Heart left ventricle (tissue), 16 donors: ENCODE data around the gene SAPCD1. TPM values are rescaled to one million over a fixed set of nuclear protein-coding genes. Genes with fewer than 3 reads are reported as not detected.

Experiments
- ATAC-seq, 4 donors: fragments of 200-7000 bp; cut with Tn5 transposase; one replicate each; pipeline ENCODE4 v1.9.1; 2020 to 2022; ENCODE audit warnings: moderate library complexity in 4 of 4, mild to moderate bottlenecking in 3 of 4, moderate number of reproducible peaks in 1 of 4
- DNase-seq, 5 donors: peaks; one replicate each; pipeline ENCODE4 v3.0.0-alpha.2; 2020
- H3K27ac ChIP-seq, 12 donors: fragments of 200-600 bp; sonication (generic) in 4 of 12; one replicate each; pipeline versions ENCODE4 v1.5.0 to v1.8.0; 2016 to 2022; ENCODE audit warnings: mild to moderate bottlenecking in 2 of 12
- H3K27me3 ChIP-seq, 9 donors: fragments of 200-600 bp; sonication (generic) in 2 of 9; one replicate each; pipeline versions ENCODE4 v1.5.1 to v1.8.0; 2016 to 2022; ENCODE audit warnings: mild to moderate bottlenecking in 3 of 9
- H3K36me3 ChIP-seq, 9 donors: fragments of 200-600 bp; sonication (generic) in 2 of 9; one replicate each; pipeline versions ENCODE4 v1.5.0 to v1.8.0; 2018 to 2022; ENCODE audit warnings: mild to moderate bottlenecking in 2 of 9
- H3K4me1 ChIP-seq, 12 donors: fragments of 200-600 bp; sonication (generic) in 4 of 12; one replicate each; pipeline versions ENCODE4 v1.5.0 to v1.8.0; 2016 to 2022; ENCODE audit warnings: mild to moderate bottlenecking in 3 of 12
- H3K4me3 ChIP-seq, 12 donors: fragments of 200-600 bp; sonication (generic) in 4 of 12; one replicate each; pipeline versions ENCODE4 v1.5.0 to v1.8.0; 2017 to 2022; ENCODE audit warnings: mild to moderate bottlenecking in 9 of 12, moderate library complexity in 4 of 12
- H3K9me3 ChIP-seq, 12 donors: fragments of 200-600 bp; sonication (generic) in 4 of 12; one replicate each; pipeline versions ENCODE4 v1.5.0 to v1.8.0; 2016 to 2022; ENCODE audit warnings: mild to moderate bottlenecking in 1 of 12
- POLR2A ChIP-seq, 2 donors: fragments of 450-650 bp; IDR thresholded peaks; one replicate each; pipeline ENCODE4 v1.6.1; 2017; ENCODE audit warnings: antibody characterized with exemption in 2 of 2, mild to moderate bottlenecking in 2 of 2, moderate library complexity in 2 of 2
- WGBS, 4 donors: extraction: QIAGEN DNeasy Blood & Tissue Kit in 2 of 4; methylation state at CpG; one replicate each; pipeline versions ENCODE4 v1.1.5 to v1.1.7; 2013 to 2018; 5-methylcytosine and 5-hydroxymethylcytosine counted together
- intact Hi-C, 10 donors: fragments of 100-400 bp; cut with DNase I; formaldehyde crosslinking; loops; one replicate each; pipeline versions ENCODE4 v1.11.1 to v1.14.2; 2022
- polyA plus RNA-seq, 2 donors: library from polyadenylated mRNA; stranded (reverse); fragments of 200-250 nt; gene quantifications; one replicate each; pipeline ENCODE4 v1.2.3, GENCODE V29; 2013
- total RNA-seq, 9 donors: library from RNA; depleted of rRNA in 2 of 9; stranded (reverse); fragments of >200 nt in 2 of 9; fragmentation: NEBNext Ultra II Directional in 3 of 9; extraction: Animal tissue kit (Norgen Biotek cat#: 25700) in 3 of 9; gene quantifications; one replicate each; pipeline versions ENCODE4 v1.1.0 to v1.2.4, GENCODE V29; 2016 to 2023
- TF ChIP-seq, protein P1 (sequence below), 12 donors: fragments of 200-600 bp; sonication (generic) in 4 of 12; IDR thresholded peaks; one replicate each; pipeline versions ENCODE4 v1.5.0 to v1.8.0; 2018 to 2022; ENCODE audit warnings: antibody characterized with exemption in 12 of 12, mild to moderate bottlenecking in 5 of 12
- donor health status: ischemic (EF 13 %, LVEDD 7.1; RV severe dilation, severe dysfunction).
- donor health status: healthy with polysubstance abuse.
- donor health status: DM: no; HTN: yes; CAD: no.
- donor health status: DM: no; HTN: no; CAD: no.
- donor health status: ischemic (EF 25% LVEDD 6.9; RV normal size, moderate dysfunction).
- donor health status: ischemic (EF 25% LVEDD 5.7; RV mildly dilated, moderate dysfunction).
- donor health status: healthy.
- donor health status: DM: yes; HTN: yes; CAD: no.
- donor health status: ischemic (EF 35%, LVEDD 5.7; RV mildly dilated, moderate dysfunction).
- donor health status: nonischemic (EF 11% LVEDD 7.7; RV severe dilation, severe dysfunction).
- donor health status: DM: yes; HTN: yes; CAD: no.
- donor health status: PGD.
- donor health status: ischemic (EF 29% LVEDD 5.4; RV normal size, mild dysfunction).
- donor health status: nonischemic (EF 23%, LVEDD 6.1; RV moderate dilation, normal function).

Gene SAPCD1
- total and polyA plus RNA-seq, 11 donors = 0.35 to 1.5 (median 0.73) TPM; not detected in 6

DNA sequence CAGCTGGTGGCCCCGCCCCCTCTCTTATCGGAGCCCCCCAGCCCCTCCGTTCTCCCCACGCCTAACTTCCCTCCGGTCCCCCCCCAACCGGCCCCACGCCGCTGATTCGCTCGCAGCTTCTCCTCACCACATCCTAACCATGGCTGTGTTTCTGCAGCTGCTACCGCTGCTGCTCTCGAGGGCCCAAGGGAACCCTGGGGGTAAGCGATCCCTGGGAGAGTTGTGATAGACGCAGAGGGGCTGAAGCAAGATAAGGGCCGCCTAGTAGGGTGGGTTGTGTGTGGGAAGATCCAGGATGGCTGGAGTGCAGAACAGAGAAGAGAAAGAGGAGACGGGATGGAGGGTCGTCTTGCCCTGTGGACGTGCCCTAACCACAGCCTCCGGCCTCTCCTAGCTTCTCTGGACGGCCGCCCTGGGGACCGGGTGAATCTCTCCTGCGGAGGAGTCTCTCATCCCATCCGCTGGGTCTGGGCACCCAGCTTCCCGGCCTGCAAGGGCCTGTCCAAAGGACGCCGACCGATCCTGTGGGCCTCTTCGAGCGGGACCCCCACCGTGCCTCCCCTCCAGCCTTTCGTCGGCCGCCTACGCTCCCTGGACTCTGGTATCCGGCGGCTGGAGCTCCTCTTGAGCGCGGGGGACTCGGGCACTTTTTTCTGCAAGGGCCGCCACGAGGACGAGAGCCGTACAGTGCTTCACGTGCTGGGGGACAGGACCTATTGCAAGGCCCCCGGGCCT lies 39.0 kb upstream of the SAPCD1 start, which contains the start of gene MPIG6B:
Gene MPIG6B, plus strand, starts transcription at position 129 of the 735 bp plus-strand sequence. Its CDS starts 11 bp downstream, at position 140.
- DNase-seq (no peak), ATAC-seq (no peak)
- WGBS, 4 donors = 62 to 76% (median 67%) methylated on average over 44 to 46 of the region's 46 CpGs
- peaks cover 0 to 30% (median 22%) of the 10 kb centered on the region in 9 donors for H3K36me3 ChIP-seq
- H3K27ac ChIP-seq = peak within 1 kb of the TSS in 2 of 12 donors; percentile 21 to 50
- H3K9me3 ChIP-seq = no peaks in the 10 kb centered on the region
- peaks cover 0 to 29% (median 9%) of the 10 kb centered on the region in 12 donors for H3K4me1 ChIP-seq
- intact Hi-C loops = no loop called here
- TF ChIP-seq, protein P1, sequence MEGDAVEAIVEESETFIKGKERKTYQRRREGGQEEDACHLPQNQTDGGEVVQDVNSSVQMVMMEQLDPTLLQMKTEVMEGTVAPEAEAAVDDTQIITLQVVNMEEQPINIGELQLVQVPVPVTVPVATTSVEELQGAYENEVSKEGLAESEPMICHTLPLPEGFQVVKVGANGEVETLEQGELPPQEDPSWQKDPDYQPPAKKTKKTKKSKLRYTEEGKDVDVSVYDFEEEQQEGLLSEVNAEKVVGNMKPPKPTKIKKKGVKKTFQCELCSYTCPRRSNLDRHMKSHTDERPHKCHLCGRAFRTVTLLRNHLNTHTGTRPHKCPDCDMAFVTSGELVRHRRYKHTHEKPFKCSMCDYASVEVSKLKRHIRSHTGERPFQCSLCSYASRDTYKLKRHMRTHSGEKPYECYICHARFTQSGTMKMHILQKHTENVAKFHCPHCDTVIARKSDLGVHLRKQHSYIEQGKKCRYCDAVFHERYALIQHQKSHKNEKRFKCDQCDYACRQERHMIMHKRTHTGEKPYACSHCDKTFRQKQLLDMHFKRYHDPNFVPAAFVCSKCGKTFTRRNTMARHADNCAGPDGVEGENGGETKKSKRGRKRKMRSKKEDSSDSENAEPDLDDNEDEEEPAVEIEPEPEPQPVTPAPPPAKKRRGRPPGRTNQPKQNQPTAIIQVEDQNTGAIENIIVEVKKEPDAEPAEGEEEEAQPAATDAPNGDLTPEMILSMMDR (IDR thresholded peaks at IDR 0.05) = no peak
- TF ChIP-seq POLR2A (IDR thresholded peaks at IDR 0.05) = no peak
- no peaks in the 10 kb centered on the region for H3K27me3 ChIP-seq
- peak within 1 kb of the TSS in 1 of 12 donors; percentile 11 for H3K4me3 ChIP-seq

DNA sequence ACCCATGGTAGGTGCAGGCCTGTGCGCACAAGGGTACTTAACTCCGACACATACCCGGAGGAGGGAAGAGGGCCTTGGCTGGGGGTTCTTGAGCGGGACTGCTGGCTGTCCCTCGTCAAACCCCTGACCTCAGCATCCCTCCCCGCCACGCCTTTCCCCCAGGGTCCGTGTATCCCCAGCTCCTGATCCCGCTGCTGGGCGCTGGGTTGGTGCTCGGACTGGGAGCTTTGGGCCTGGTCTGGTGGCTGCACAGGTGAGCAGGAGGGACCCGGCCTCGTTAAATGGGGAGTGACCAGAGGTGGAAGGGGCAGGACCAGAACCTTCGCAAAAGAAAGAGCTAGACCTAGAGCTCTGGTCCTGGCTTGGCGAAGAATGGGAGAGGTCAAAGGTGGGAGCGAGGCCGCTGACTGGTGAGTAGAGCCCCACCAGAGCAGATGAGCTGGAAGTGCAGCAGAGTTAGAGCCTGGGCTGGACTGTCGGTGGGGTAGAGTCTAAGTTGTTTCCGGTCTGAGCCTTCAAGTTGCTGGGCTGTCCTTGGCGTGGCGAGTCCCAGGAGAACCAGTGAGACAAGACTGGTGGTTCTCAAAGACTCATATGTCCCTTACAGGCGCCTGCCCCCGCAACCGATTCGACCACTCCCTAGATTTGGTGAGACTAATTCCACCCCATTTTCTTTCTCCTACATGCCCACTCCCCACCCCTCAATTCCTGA lies 38.3 kb upstream of the SAPCD1 start:
- no peak for TF ChIP-seq POLR2A (IDR thresholded peaks at IDR 0.05)
- TF ChIP-seq, protein P1 (IDR thresholded peaks at IDR 0.05) = no peak
- Histone ChIP-seq H3K9me3 (no peaks in the 10 kb centered on the region), H3K27ac (peak overlapping the region in 2 of 12 donors; percentile 49 to 50), H3K27me3 (no peaks in the 10 kb centered on the region), H3K36me3 (peaks cover 0 to 32% (median 22%) of the 10 kb centered on the region in 9 donors), H3K4me1 (peaks cover 0 to 37% (median 15%) of the 10 kb centered on the region in 12 donors), H3K4me3 (peak overlapping the region in 1 of 12 donors; percentile 11)
- DNase-seq = peak in 4 of 5 donors; percentile 25 to 64 (median 50)
- WGBS, 4 donors = 80 to 85% (median 81%) methylated on average over 25 of the region's 25 CpGs
- intact Hi-C loops = no loop called here
- peak in 1 of 4 donors; percentile 23 for ATAC-seq

DNA sequence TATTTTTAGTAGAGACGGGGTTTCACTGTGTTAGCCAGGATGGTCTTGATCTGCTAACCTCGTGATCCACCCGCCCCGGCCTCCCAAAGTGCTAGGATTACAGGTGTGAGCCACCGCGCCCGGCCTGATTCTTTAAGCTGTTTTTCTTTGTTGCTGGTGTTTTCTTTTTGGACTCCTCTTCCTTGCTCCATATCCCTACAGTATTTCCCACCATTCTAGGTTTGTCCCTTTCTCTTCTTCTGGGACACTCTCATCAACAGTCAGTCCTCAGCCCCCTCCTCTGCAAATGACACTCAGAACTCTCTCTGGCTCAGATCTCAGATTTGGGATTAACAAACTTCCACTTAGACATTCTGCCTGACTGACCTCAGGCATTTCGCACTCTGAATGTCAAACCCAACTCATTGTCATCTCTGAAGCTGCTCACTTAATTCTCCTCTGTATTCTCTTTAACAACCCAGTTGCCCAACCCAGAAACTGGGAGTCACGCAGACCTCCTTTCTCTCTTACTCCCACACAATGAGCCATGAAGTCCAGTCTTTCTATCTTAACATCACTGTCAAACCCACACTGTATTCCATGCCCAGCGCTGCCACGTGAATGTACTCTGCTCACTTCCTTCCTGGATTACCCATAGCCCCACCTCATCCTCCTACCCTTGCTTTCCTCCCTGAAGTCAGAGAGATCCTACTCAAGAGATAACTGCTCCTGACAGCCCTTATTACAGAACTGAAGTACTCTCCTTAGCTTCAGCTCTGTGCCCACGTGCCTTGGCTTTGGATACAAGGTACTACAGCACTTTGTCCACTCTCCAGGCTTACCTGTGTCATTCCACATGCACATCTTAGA lies 36.7 kb upstream of the SAPCD1 start:
- WGBS, 4 donors = 84 to 88% (median 87%) methylated on average over 12 of the region's 12 CpGs
- no peaks in the 10 kb centered on the region for H3K27me3 ChIP-seq
- H3K27ac ChIP-seq = peak overlapping the region in 1 of 12 donors; percentile 98
- no peak overlapping the region for H3K4me3 ChIP-seq
- intact Hi-C loops = loop anchor here in 6 of 10 donors (5.0 kb wide), 4 partner anchors 37 to 107 kb away; partner anchors contain the start of genes LY6G5C (in 3 of the 6) and SAPCD1 (in 1 of the 6)
- no peak for ATAC-seq
- peaks cover 0 to 38% (median 25%) of the 10 kb centered on the region in 9 donors for H3K36me3 ChIP-seq
- peaks cover 0 to 46% (median 20%) of the 10 kb centered on the region in 12 donors for H3K4me1 ChIP-seq
- TF ChIP-seq, protein P1 (IDR thresholded peaks at IDR 0.05) = no peak
- TF ChIP-seq POLR2A (IDR thresholded peaks at IDR 0.05) = no peak
- H3K9me3 ChIP-seq = no peaks in the 10 kb centered on the region
- no peak for DNase-seq
